Motor neuron (in vitro differentiated cells): Measurements from ENCODE around the gene TSPAN31. TPM values are rescaled to one million over a fixed set of nuclear protein-coding genes. Genes with fewer than 3 reads are reported as not detected.
"Not testable (repeated sequence)": the region's sequence is repeated elsewhere in the genome, so short reads cannot be mapped to it uniquely, and the experiment has no call there.

Experiments
- ATAC-seq, 8 experiments: fragments of 200-7000 bp; cut with Tn5 transposase; replicated peaks in 6 of 8; 2 replicates each; pipeline ENCODE4 v1.8.0; 2021; ENCODE audit warnings: mild to moderate bottlenecking in 8 of 8, moderate library complexity in 8 of 8
- H3K27ac ChIP-seq, 2 donors: fragments of 250-450 bp; sonication (Bioruptor Pico); 2 replicates each; pipeline ENCODE4 v1.9.0; 2021; ENCODE audit warnings: antibody characterized with exemption in 2 of 2, mild to moderate bottlenecking in 2 of 2, moderate library complexity in 1 of 2
- H3K4me1 ChIP-seq, 2 donors: fragments of 250-450 bp; sonication (Bioruptor Pico); replicated peaks in 1 of 2; 2 replicates each; pipeline ENCODE4 v1.6.1; 2021; ENCODE audit warnings: antibody characterized with exemption in 2 of 2, mild to moderate bottlenecking in 2 of 2, moderate library complexity in 1 of 2
- H3K4me3 ChIP-seq, 5 donors: fragments of 250-450 bp; sonication (Bioruptor Pico); 2 replicates each; pipeline ENCODE4 v1.9.0; 2021; ENCODE audit warnings: antibody characterized with exemption in 5 of 5, mild to moderate bottlenecking in 5 of 5, moderate library complexity in 4 of 5
- WGBS, 10 experiments: fragments of 450-650 bp; shearing (Covaris generic); methylation state at CpG; one replicate each; pipeline ENCODE4 v1.0.0; 2022; 5-methylcytosine and 5-hydroxymethylcytosine counted together
- in situ Hi-C, 9 experiments: fragments of 400-800 bp; cut with MboI; loops; one replicate each; pipeline ENCODE4 v1.15.0; 2021; ENCODE audit warnings: low sequenced_read_pairs in 9 of 9, low pct_unique_long_range_greater_than_20kb in 2 of 9; ENCODE audit not compliant: unreplicated experiment in 9 of 9
- total RNA-seq, 8 experiments: library from RNA; unstranded; fragments of 300-600 nt; gene quantifications; 2 replicates each; pipeline versions ENCODE4 v1.2.3 to v1.2.4, GENCODE V29; 2022

The TSPAN31 gene, protein sequence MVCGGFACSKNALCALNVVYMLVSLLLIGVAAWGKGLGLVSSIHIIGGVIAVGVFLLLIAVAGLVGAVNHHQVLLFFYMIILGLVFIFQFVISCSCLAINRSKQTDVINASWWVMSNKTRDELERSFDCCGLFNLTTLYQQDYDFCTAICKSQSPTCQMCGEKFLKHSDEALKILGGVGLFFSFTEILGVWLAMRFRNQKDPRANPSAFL
- 10 to 100 TPM; 19.8 to 38.6 (median 24.4) TPM for total RNA-seq

DNA sequence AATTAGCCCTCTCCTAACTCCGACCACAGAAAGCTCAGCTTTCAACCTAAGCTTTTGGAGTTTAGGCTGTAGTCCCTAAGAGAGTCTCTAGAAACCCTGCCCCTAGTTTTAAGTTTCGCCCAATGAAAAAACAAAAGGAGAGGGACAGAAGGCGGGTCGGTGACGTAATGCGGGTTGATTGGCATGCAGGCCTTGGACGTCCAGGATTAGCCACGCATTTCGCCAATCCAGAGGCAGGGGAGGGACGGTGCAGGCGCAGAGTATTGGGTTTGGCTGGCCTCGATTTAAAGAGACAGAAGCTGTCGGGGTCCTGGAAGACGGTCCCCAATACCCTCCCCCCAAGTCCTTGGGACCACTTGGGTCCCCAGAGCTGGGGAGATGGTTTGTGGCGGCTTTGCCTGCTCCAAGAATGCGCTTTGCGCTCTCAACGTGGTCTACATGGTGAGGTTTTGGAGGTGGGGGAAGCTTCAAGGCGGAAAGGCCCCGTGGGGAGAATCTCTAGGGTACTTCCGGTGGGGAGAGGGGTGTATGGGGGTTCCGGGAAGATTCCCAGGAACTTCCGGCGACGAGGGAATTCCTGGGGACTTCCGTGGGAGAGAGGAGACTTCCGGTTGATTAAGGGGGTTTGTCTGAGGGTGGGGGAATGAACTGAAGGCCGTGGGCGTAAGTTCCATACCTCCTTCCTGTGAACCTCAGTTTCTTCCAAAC, at the start of gene TSPAN31:
Gene TSPAN31, plus strand, starts transcription at position 263 of the 708 bp plus-strand sequence. Its CDS starts 116 bp downstream, at position 379.
- peak within 1 kb of the TSS; percentile 81 to 97 (median 90) for H3K4me3 ChIP-seq
- peak; percentile 86 to 95 (median 93) for ATAC-seq
- H3K4me1 ChIP-seq: peaks cover 7 to 10% of the 10 kb centered on the region in 2 donors
- in situ Hi-C loops: no loop called here
- peak within 1 kb of the TSS; percentile 97 for H3K27ac ChIP-seq
- 0 to 6% (median 0%) methylated on average over 1 to 19 of the region's 29 CpGs; no CpG with 5 or more reads in 4 of the 10 experiments for WGBS, 10 experiments

DNA sequence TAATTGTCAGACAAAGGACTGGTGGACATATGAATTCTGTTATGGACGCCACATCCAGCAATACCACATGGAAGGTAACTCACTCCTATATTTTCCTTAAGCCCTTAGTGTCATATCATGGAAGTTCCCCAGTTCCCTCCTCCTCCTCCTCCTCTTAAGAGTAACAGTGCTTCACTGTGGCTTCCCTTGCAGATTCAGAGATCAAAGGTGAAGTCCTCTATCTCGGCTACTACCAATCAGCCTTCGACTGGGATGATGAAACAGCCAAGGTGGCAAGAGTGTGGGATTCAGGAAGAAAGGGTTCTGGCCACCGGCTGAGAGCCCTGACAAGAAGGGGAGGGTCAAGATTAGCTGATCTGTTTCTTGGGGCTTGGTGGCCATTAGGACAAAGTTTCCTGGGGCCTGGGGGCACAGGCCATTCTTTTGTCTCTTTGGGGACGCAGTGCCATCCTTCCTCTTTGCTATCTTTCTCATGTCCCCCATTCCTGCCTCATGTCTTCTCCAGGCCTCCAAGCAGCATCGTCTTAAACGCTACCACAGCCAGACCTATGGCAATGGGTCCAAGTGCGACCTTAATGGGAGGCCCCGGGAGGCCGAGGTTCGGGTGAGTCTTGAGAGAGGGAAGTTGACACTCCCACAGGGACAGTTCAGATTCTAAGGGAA, 48.9 kb upstream of the TSPAN31 start:
- ATAC-seq: no peak
- Histone ChIP-seq H3K4me3 (no peak overlapping the region), H3K27ac (no peak overlapping the region), H3K4me1 (peaks cover 4 to 5% of the 10 kb centered on the region in 2 donors)
- WGBS, 10 experiments: 87 to 100% (median 94%) methylated on average over 1 to 4 of the region's 11 CpGs; no CpG with 5 or more reads in 2 of the 10 experiments
- in situ Hi-C loops: loop anchor here in 1 of 9 experiments (10.0 kb wide), 1 partner anchor 61 kb away; the partner anchor contains the start of gene B4GALNT1

DNA sequence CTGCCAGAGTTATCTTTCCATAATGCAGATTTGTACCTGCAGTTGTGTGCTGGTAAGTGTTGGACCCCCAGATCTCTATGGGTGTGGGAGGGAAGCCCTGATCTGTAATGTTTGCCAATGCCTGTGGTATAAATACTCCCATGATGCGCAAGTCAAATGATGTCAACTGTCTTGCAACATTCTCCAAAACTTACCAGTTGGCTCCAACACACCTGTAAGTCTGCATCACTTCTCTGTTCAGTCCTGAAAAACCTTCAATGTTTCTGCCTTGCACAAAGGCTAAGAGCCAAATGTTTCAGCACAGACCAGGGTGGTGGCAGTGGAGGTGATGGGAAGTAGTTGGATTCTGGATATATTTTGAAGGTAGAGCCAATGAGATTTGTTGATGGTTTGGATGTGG, 47.8 kb upstream of the TSPAN31 start:
- ATAC-seq: no peak
- H3K4me1 ChIP-seq: peaks cover 4 to 5% of the 10 kb centered on the region in 2 donors
- H3K4me3 ChIP-seq: no peak overlapping the region
- in situ Hi-C loops: loop anchor here in 1 of 9 experiments (10.0 kb wide), 1 partner anchor 62 kb away; the partner anchor contains the start of gene B4GALNT1
- H3K27ac ChIP-seq: no peak overlapping the region
- WGBS, 10 experiments: 100% methylated on average over 1 of the region's 1 CpG; no CpG with 5 or more reads in 5 of the 10 experiments

DNA sequence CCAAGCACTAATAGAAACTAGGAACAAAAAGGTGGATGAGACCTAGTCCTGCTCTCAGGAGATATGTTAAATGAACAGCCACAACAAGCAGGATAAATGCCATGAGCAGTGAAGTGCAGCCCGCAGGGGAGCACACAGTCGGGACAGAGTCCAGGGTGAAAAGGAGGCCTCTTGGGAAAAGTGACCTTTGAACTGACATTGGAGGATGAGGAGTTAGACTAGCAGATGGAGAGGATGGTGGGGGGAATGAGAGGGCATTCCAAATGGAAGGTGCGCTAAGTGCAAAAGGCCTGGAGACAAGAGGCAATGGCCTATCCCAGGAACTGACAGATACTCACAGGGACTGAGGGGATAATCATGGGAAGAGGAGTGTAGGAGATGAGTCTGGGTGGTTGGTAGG, 46.4 kb upstream of the TSPAN31 start:
- in situ Hi-C loops: loop anchor here in 1 of 9 experiments (10.0 kb wide), 1 partner anchor 64 kb away; the partner anchor contains the start of gene B4GALNT1
- no peak for ATAC-seq
- WGBS, 10 experiments: 70 to 100% (median 92%) methylated on average over 1 to 2 of the region's 3 CpGs; no CpG with 5 or more reads in 4 of the 10 experiments
- Histone ChIP-seq H3K27ac (no peak overlapping the region), H3K4me3 (no peak overlapping the region), H3K4me1 (peaks cover 4 to 5% of the 10 kb centered on the region in 2 donors)

DNA sequence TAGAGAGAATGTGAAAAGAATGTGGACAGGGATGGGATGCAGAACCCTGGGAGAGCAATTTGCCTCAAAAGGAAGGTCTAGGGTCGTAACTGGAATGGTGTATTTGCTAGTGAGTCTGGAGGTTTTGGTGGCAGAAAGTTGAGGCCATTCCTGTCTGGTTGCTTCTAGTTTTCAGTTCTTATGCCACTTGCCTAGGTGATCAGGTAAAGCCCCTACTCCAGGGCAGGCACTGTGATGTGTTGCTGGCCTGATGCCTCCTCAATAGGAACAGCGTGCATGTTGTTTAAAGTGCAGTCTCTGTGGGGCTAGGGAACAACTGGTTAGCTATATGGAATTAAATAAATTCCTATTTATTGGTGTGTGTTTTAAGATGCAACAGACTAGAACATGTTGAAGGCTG, 44.5 kb upstream of the TSPAN31 start:
- ATAC-seq: no peak
- Histone ChIP-seq H3K4me1 (no peaks in the 10 kb centered on the region), H3K4me3 (no peak overlapping the region), H3K27ac (no peak overlapping the region)
- WGBS, 10 experiments: 67 to 100% (median 90%) methylated on average over 1 to 2 of the region's 2 CpGs; no CpG with 5 or more reads in 2 of the 10 experiments
- in situ Hi-C loops: no loop called here

DNA sequence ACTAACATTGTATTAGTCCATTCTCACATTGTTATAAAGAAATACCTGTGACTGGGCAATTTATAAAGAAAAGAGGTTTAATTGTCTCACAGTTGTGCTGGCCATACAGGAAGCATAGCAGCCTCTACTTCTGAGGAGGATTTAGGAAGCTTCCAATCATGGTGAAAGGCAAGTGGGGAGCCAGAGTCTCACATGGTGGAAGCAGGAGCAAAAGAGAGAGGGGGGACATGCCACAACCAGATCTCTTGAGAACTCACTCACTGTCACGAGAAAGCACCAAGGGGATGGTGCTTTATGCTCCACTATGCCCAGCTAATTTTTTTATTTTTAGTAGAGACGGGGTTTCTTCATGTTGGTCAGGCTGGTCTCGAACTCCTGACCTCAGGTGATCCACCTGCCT, 37.6 kb upstream of the TSPAN31 start:
- no peak for ATAC-seq
- WGBS, 10 experiments: 80 to 100% (median 92%) methylated on average over 1 to 3 of the region's 3 CpGs; no CpG with 5 or more reads in 1 of the 10 experiments
- Histone ChIP-seq H3K27ac (no peak overlapping the region), H3K4me1 (no peaks in the 10 kb centered on the region), H3K4me3 (no peak overlapping the region)
- in situ Hi-C loops: no loop called here

DNA sequence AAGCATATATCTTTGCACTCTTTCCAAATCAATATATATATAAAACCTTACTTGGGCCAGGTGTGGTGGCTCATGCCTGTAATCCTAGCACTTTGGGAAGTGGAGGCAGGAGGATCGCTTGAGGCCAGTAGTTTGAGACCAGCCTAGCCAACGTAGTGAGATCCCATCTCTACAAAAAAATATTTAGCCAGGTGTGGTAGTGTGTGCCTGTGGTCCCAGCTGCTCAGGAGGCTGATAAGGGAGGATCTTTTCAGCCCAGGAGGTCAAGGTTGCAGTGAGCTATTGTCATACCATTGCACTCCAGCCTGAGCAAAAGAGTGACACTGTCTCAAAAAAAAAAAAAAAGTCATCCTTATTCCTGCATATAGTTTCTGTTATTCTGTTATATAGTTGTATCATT, 36.5 kb upstream of the TSPAN31 start:
- H3K27ac ChIP-seq: no peak overlapping the region
- H3K4me1 ChIP-seq: no peaks in the 10 kb centered on the region
- ATAC-seq: no peak
- WGBS, 10 experiments: 57 to 100% (median 96%) methylated on average over 1 to 2 of the region's 2 CpGs; no CpG with 5 or more reads in 4 of the 10 experiments
- no peak overlapping the region for H3K4me3 ChIP-seq
- in situ Hi-C loops: no loop called here

DNA sequence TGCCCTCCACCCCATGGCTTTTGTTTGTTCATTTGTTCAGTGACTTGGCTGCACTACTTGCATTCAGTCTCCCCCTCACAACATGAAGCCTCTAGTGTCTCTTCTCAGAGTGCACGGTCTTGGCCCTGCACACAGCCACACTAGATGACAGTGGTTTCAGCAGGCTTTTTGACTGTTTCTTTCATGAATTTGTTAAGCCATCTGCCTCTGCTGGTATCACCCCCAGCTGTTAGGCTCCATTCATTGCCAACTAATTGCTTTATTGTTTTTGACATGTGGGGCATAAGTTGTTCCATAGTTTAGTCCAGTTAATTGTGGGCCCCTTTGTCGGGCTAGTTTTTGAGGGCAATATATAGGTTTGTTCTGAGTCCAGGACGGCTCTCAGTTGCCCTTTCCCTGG, 32.1 kb upstream of the TSPAN31 start:
- 60 to 100% (median 78%) methylated on average over 1 to 3 of the region's 3 CpGs; no CpG with 5 or more reads in 1 of the 10 experiments for WGBS, 10 experiments
- Histone ChIP-seq H3K4me1 (no peaks in the 10 kb centered on the region), H3K27ac (no peak overlapping the region), H3K4me3 (no peak overlapping the region)
- ATAC-seq: no peak
- in situ Hi-C loops: no loop called here

DNA sequence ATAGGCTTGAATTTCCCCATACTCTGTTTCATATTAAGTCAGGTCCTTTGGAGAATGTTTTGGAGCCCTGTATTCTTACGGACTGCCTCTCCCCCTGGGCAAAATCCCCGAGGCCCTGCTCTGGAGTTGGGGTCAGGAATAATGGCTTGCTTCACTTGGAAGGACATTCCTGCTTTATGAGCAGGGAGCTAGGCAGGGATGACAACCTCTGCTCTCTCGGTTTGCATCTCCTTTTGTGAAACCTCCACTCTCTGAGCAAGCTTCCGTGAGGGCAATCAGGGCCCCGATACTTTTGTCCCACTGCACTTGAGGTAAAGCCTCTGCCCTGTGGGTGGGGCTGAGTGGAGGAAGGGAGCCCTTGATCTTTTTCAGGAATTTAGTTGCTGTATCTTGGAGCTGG, 31.6 kb upstream of the TSPAN31 start:
- no peak overlapping the region for H3K4me3 ChIP-seq
- H3K4me1 ChIP-seq: no peaks in the 10 kb centered on the region
- WGBS, 10 experiments: 56 to 100% (median 84%) methylated on average over 1 to 5 of the region's 5 CpGs; no CpG with 5 or more reads in 2 of the 10 experiments
- ATAC-seq: no peak
- H3K27ac ChIP-seq: no peak overlapping the region
- in situ Hi-C loops: no loop called here

DNA sequence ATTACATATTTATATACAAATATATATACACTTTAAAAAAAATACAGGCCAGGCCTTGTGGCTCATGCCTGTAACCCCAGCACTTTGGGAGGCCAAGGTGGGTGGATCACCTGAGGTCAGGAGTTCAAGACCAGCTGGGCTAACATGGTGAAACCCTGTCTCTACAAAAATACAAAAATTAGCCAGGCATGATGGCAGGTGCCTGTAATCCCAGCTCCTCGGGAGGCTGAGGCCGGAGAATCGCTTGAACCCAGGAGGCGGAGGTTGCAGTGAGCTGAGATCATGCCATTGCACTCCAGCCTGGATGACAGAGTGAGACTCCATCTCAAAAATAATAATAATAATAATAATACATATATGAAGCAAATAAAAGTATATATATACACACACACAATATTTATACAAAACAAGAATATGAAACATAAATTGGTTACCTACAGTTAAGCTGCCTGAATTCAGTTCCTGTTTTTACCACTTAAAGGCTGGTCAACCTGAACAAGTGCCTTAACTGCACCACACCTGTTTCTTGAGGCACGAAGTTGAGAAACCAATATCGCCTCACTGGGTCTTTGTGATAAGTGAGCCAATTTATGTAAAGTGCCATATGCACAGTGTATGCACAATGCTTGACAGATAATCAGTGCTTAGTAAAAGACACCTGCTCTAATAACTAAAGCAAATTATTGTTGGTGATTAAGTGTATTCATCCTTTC, 29.6 kb upstream of the TSPAN31 start:
- 93 to 100% (median 100%) methylated on average over 2 to 6 of the region's 6 CpGs; no CpG with 5 or more reads in 3 of the 10 experiments for WGBS, 10 experiments
- in situ Hi-C loops, H3K4me1 ChIP-seq, H3K27ac ChIP-seq, H3K4me3 ChIP-seq, ATAC-seq: not testable (repeated sequence)

DNA sequence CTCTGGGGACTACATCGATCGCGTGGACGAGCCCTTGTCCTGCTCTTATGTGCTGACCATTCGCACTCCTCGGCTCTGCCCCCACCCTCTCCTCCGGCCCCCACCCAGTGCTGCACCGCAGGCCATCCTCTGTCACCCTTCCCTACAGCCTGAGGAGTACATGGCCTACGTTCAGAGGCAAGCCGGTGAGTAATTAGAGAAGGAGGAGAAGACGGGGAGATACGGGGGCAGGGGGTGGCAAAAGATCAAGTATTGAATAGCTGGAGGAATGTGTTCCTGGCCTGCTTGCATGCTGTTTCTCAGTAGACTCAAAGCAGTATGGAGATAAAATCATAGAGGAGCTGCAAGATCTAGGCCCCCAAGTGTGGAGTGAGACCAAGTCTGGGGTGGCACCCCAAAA, 29.1 kb upstream of the TSPAN31 start:
- Histone ChIP-seq H3K4me1 (no peaks in the 10 kb centered on the region), H3K27ac (no peak overlapping the region), H3K4me3 (no peak overlapping the region)
- in situ Hi-C loops: no loop called here
- no peak for ATAC-seq
- 90 to 100% (median 93%) methylated on average over 1 to 8 of the region's 12 CpGs; no CpG with 5 or more reads in 5 of the 10 experiments for WGBS, 10 experiments

DNA sequence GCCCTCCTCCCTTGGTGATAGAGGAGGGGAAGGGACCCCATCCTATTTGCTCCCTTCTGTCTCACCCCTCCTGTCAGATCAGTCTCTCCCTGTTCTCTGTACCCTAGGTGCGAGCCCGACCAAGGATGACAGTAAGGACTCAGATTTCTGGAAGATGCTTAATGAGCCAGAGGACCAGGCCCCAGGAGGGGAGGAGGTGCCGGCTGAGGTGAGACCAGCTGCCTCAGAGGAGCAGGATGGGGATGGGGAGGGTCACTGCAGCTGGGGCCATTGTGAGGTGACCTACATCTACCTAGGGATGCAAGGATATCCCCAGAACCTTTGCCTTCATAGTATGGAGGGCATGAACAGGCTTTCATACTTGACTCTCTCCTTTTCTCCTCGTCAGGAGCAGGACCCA, 28.5 kb upstream of the TSPAN31 start:
- no peak for ATAC-seq
- Histone ChIP-seq H3K4me3 (no peak overlapping the region), H3K4me1 (no peaks in the 10 kb centered on the region), H3K27ac (no peak overlapping the region)
- 100% methylated on average over 1 to 2 of the region's 4 CpGs; no CpG with 5 or more reads in 8 of the 10 experiments for WGBS, 10 experiments
- in situ Hi-C loops: no loop called here
